HepG2 (cell line): Measurements from ENCODE around the gene TLK1. TPM values are rescaled to one million over a fixed set of nuclear protein-coding genes. Genes with fewer than 3 reads are reported as not detected.

Experiments
- CEBPG ChIP-seq: IDR thresholded peaks from 2 replicates; pipeline ENCODE4 v1.6.1; 2016
- DR1 ChIP-seq: sonication (generic); formaldehyde crosslinking; IDR thresholded peaks from 2 replicates; pipeline ENCODE4 v1.8.0; 2021; ENCODE audit warnings: mild to moderate bottlenecking, missing genetic modification reagents, inconsistent platforms
- ELF3 ChIP-seq: IDR thresholded peaks from 2 replicates; pipeline ENCODE4 v1.6.1; 2016; ENCODE audit warnings: missing genetic modification reagents, missing compliant biosample characterization
- HNF1B ChIP-seq: sonication (generic); formaldehyde crosslinking; IDR thresholded peaks from 2 replicates; pipeline ENCODE4 v1.5.1; 2020; ENCODE audit warnings: mild to moderate bottlenecking, moderate library complexity, missing genetic modification reagents
- KMT2B ChIP-seq: IDR thresholded peaks from 2 replicates; pipeline ENCODE4 v1.6.1; 2016; ENCODE audit warnings: missing genetic modification reagents, missing compliant biosample characterization
- MEF2D ChIP-seq: sonication (generic); formaldehyde crosslinking; IDR thresholded peaks from 2 replicates; pipeline ENCODE4 v1.5.1; 2020; ENCODE audit warnings: mild to moderate bottlenecking, missing genetic modification reagents
- MYC ChIP-seq: sonication (generic); formaldehyde crosslinking; IDR thresholded peaks from 2 replicates; pipeline ENCODE4 v1.9.0; 2021; ENCODE audit warnings: missing genetic modification reagents, borderline replicate concordance
- RERE ChIP-seq: IDR thresholded peaks from 2 replicates; pipeline ENCODE4 v1.6.1; 2016; ENCODE audit warnings: low read depth, missing genetic modification reagents, missing compliant biosample characterization
- RFX5 ChIP-seq: IDR thresholded peaks from 2 replicates; pipeline ENCODE4 v1.6.1; 2011; ENCODE audit warnings: low read depth, low read length, improper control_type of control experiment
- STAT6 ChIP-seq: sonication (generic); formaldehyde crosslinking; IDR thresholded peaks from 2 replicates; pipeline ENCODE4 v1.4.0; 2020; ENCODE audit warnings: missing genetic modification reagents, mild to moderate bottlenecking, borderline replicate concordance
- SUZ12 ChIP-seq: fragments of 150-350 bp; IDR thresholded peaks from 2 replicates; pipeline ENCODE4 v1.6.1; 2014; ENCODE audit warnings: low read depth, low read length
- TBX2 ChIP-seq: sonication (generic); formaldehyde crosslinking; IDR thresholded peaks from 2 replicates; pipeline ENCODE4 v1.5.0; 2020; ENCODE audit warnings: missing genetic modification reagents, mild to moderate bottlenecking, borderline replicate concordance
- THAP11 ChIP-seq: IDR thresholded peaks from 2 replicates; pipeline ENCODE4 v1.6.1; 2016; ENCODE audit warnings: missing biosample characterization, missing genetic modification reagents
- THRA ChIP-seq: sonication (generic); formaldehyde crosslinking; IDR thresholded peaks from 2 replicates; pipeline ENCODE4 v1.4.0; 2020; ENCODE audit warnings: missing genetic modification reagents, borderline replicate concordance
- ZFP82 ChIP-seq: sonication (generic); formaldehyde crosslinking; IDR thresholded peaks from 2 replicates; pipeline ENCODE4 v1.5.1; 2020; ENCODE audit warnings: mild to moderate bottlenecking, missing genetic modification reagents, borderline replicate concordance
- ZGPAT ChIP-seq: IDR thresholded peaks from 2 replicates; pipeline ENCODE4 v1.6.1; 2016; ENCODE audit warnings: mild to moderate bottlenecking
- ZNF274 ChIP-seq: sonication (generic); formaldehyde crosslinking; IDR thresholded peaks from 2 replicates; pipeline ENCODE4 v1.5.1; 2020; ENCODE audit warnings: mild to moderate bottlenecking, missing genetic modification reagents
- polyA plus RNA-seq, 8 experiments: library from polyadenylated mRNA; depleted of rRNA in 3 of 8; stranded (reverse) in 7 of 8; unstranded in 1 of 8; fragments of >200 nt; fragmentation: Illumina TruSeq in 4 of 8; extraction: Trizol in 4 of 8; gene quantifications; 2 replicates each; pipeline versions ENCODE4 v1.2.1 to v1.2.3, GENCODE V29; 2011 to 2016; ENCODE audit warnings: low read depth in 4 of 8, missing spikeins in 1 of 8, mixed read lengths in 1 of 8; ENCODE audit not compliant: insufficient read depth in 1 of 8
- total RNA-seq, 5 experiments: library from RNA; depleted of rRNA; stranded (reverse); fragments of >200 nt; fragmentation: Illumina TruSeq; extraction: Trizol; gene quantifications; 2 replicates each; pipeline ENCODE4 v1.2.3, GENCODE V29; 2016; ENCODE audit warnings: low read depth in 1 of 5

Gene TLK1
- total and polyA plus RNA-seq, 2 of the 13 experiments (the other 11 are each of a cell fraction or from before 2014, with no cell fraction given) = 16.8 to 28.7 TPM

- no peak for TF ChIP-seq STAT6 (CRISPR knock-in tag)
- no peak; the same call in 1 of the 2 replicates for TF ChIP-seq THRA
- no peak for TF ChIP-seq SUZ12
- TF ChIP-seq HNF1B (CRISPR knock-in tag) = no peak; the same call in 1 of the 2 replicates
- 0 out of 2 replicates have a peak, but pooled peaks have one; percentile 10 for TF ChIP-seq TBX2
- 0 out of 2 replicates have a peak, but pooled peaks have one; percentile 3 for TF ChIP-seq CEBPG
- no peak for TF ChIP-seq ZFP82
- no peak for TF ChIP-seq ZNF274 (CRISPR knock-in tag)
- TF ChIP-seq DR1 = no peak; the same call in 1 of the 2 replicates
- no peak for TF ChIP-seq RFX5
- no peak for TF ChIP-seq MEF2D (CRISPR knock-in tag)
- no peak; the same call in 1 of the 2 replicates for TF ChIP-seq ELF3
- peak; percentile 53 for TF ChIP-seq MYC
- 0 out of 2 replicates have a peak, but pooled peaks have one; percentile 47 for TF ChIP-seq ZGPAT (CRISPR knock-in tag)
- TF ChIP-seq KMT2B (CRISPR knock-in tag) = no peak
- TF ChIP-seq THAP11 (CRISPR knock-in tag) = no peak
- TF ChIP-seq RERE (CRISPR knock-in tag) = no peak
These were observed 186.2 kb downstream of the TLK1 start (continued) for GRCh38 chr2:170974304-170974993.
